ENCODE results near the gene C11orf58.

C11orf58 gene

GRCh38 chr11:16806791-16807190, 68.3 kb downstream of the C11orf58 start:
- no peak for DNase-seq

DNA sequence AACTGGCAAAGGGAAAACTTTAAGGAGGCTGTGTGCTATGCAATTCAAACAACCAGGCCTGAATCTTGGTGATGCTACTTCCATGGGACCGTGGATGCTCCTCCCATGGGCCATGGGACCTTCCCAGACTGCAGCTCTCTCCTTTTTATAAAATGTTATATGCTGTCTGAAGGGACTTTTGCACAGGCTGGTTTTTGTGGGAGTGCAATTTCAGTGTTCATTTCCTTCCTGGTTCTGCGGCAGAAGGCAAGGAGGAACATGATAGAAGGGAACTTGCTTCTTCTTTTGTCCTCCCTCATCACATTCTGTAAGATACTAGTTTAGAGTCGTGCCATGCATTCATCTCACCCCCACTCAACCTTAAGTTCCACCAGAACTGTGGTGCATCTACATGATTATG, 68.9 kb downstream of the C11orf58 start:
- DNase-seq = no peak
